Heart right ventricle (tissue), 16 donors: ENCODE results near the gene TMC5. TPM values are rescaled to one million over a fixed set of nuclear protein-coding genes. Genes with fewer than 3 reads are reported as not detected.
"Not testable (repeated sequence)": the region's sequence is repeated elsewhere in the genome, so short reads cannot be mapped to it uniquely, and the experiment has no call there.

Source experiments
- ATAC-seq, 8 donors: fragments of 200-7000 bp; cut with Tn5 transposase; one replicate each; pipeline ENCODE4 v1.9.1; 2020; ENCODE audit warnings: mild to moderate bottlenecking in 8 of 8, moderate library complexity in 8 of 8, moderate number of reproducible peaks in 1 of 8
- DNase-seq, 2 donors: peaks; one replicate each; pipeline ENCODE4 v3.0.0-alpha.2; 2020
- H3K27ac ChIP-seq, 10 donors: fragments of 200-600 bp; sonication (generic) in 2 of 10; one replicate each; pipeline versions ENCODE4 v1.5.0 to v1.8.0; 2020 to 2022; ENCODE audit warnings: mild to moderate bottlenecking in 3 of 10
- H3K27me3 ChIP-seq, 7 donors: fragments of 200-600 bp; one replicate each; pipeline ENCODE4 v1.8.0; 2021 to 2022; ENCODE audit warnings: mild to moderate bottlenecking in 2 of 7
- H3K36me3 ChIP-seq, 9 donors: fragments of 200-600 bp; sonication (generic) in 1 of 9; one replicate each; pipeline versions ENCODE4 v1.5.0 to v1.8.0; 2020 to 2022; ENCODE audit warnings: mild to moderate bottlenecking in 2 of 9
- H3K4me1 ChIP-seq, 9 donors: fragments of 200-600 bp; sonication (generic) in 1 of 9; one replicate each; pipeline versions ENCODE4 v1.5.0 to v1.8.0; 2020 to 2022; ENCODE audit warnings: mild to moderate bottlenecking in 4 of 9
- H3K4me3 ChIP-seq, 10 donors: fragments of 200-600 bp; sonication (generic) in 2 of 10; one replicate each; pipeline versions ENCODE4 v1.5.0 to v1.8.0; 2020 to 2022; ENCODE audit warnings: mild to moderate bottlenecking in 7 of 10, moderate library complexity in 2 of 10
- H3K9me3 ChIP-seq, 11 donors: fragments of 200-600 bp in 10 of 11; sonication (generic) in 2 of 11; one replicate each; pipeline versions ENCODE4 v1.5.0 to v1.8.0; 2013 to 2022; ENCODE audit warnings: mild to moderate bottlenecking in 2 of 11, control low read depth in 1 of 11, moderate library complexity in 1 of 11
- WGBS, 2 donors: extraction: QIAGEN DNeasy Blood & Tissue Kit; methylation state at CpG; one replicate each; pipeline ENCODE4 v1.1.7; 2013; ENCODE audit warnings: inconsistent platforms in 1 of 2; 5-methylcytosine and 5-hydroxymethylcytosine counted together
- intact Hi-C, 10 donors: fragments of 100-400 bp; cut with DNase I; formaldehyde crosslinking; loops; one replicate each; pipeline versions ENCODE4 v1.11.1 to v1.14.2; 2022
- polyA plus RNA-seq, 2 donors: library from polyadenylated mRNA; stranded (reverse); fragments of 200-250 nt; gene quantifications; one replicate each; pipeline ENCODE4 v1.2.3, GENCODE V29; 2013
- total RNA-seq, 10 donors: library from RNA; stranded (reverse); fragmentation: NEBNext Ultra II Directional in 3 of 10; extraction: Animal tissue kit (Norgen Biotek cat#: 25700) in 3 of 10; gene quantifications; one replicate each; pipeline versions ENCODE4 v1.2.1 to v1.2.4, GENCODE V29; 2021 to 2023
- TF ChIP-seq, protein P1 (sequence below), 9 donors: fragments of 200-600 bp; sonication (generic) in 2 of 9; IDR thresholded peaks; one replicate each; pipeline versions ENCODE4 v1.5.0 to v1.8.0; 2021 to 2022; ENCODE audit warnings: antibody characterized with exemption in 9 of 9, mild to moderate bottlenecking in 5 of 9, moderate library complexity in 1 of 9
- donor health status: Arrhythmogenic right ventricular cardiomyopathy.
- donor health status: ischemic (EF 13 %, LVEDD 7.1; RV severe dilation, severe dysfunction).
- donor health status: healthy with polysubstance abuse.
- donor health status: DM: no; HTN: yes; CAD: no.
- donor health status: DM: no; HTN: no; CAD: no.
- donor health status: ischemic (EF 25% LVEDD 6.9; RV normal size, moderate dysfunction).
- donor health status: ischemic (EF 25% LVEDD 5.7; RV mildly dilated, moderate dysfunction).
- donor health status: healthy.
- donor health status: DM: yes; HTN: yes; CAD: no.
- donor health status: Ischemic cardiomyopathy.
- donor health status: ischemic (EF 35%, LVEDD 5.7; RV mildly dilated, moderate dysfunction).
- donor health status: nonischemic (EF 11% LVEDD 7.7; RV severe dilation, severe dysfunction).
- donor health status: DM: yes; HTN: yes; CAD: no.
- donor health status: PGD.
- donor health status: ischemic (EF 29% LVEDD 5.4; RV normal size, mild dysfunction).
- donor health status: nonischemic (EF 23%, LVEDD 6.1; RV moderate dilation, normal function).

TMC5 gene
- total and polyA plus RNA-seq, 12 donors: under 0.01 to 0.13 (median 0.10) TPM; not detected in 8

DNA sequence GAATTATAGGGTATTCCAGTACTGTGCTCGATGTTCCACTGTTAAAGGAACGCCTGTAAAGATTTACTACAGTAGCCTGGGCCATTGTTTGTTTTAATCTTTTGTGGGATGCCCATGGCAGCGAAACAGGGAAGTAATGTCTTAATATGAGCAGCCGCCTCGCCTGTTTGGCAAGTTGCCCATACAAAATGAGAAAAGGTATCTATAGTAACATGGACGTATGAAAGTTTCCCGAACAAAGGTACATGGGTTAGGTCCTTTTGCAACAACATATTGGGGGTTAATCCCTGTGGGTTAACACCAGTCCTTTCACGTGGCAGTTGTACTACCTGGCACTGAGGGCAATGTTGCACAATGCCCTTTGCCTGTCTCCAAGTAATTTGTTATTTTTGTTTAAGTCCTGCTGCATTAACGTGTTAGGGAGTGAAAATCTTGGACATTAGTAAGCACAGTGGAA lies 21.1 kb upstream of the TMC5 start:
- Histone ChIP-seq H3K27ac (no peak overlapping the region), H3K9me3 (peaks cover 0 to 12% (median 9%) of the 10 kb centered on the region in 11 donors), H3K27me3 (peaks cover 0 to 28% (median 21%) of the 10 kb centered on the region in 7 donors), H3K4me1 (no peaks in the 10 kb centered on the region), H3K4me3 (no peak overlapping the region), H3K36me3 (no peaks in the 10 kb centered on the region)
- DNase-seq (no peak), ATAC-seq (no peak)
- WGBS, 2 donors: 55 to 60% methylated on average over 9 of the region's 9 CpGs
- intact Hi-C loops: loop anchor here in 1 of 10 donors (10.0 kb wide), 1 partner anchor 62 kb away; no protein-coding TSS in a partner anchor
- TF ChIP-seq, protein P1, sequence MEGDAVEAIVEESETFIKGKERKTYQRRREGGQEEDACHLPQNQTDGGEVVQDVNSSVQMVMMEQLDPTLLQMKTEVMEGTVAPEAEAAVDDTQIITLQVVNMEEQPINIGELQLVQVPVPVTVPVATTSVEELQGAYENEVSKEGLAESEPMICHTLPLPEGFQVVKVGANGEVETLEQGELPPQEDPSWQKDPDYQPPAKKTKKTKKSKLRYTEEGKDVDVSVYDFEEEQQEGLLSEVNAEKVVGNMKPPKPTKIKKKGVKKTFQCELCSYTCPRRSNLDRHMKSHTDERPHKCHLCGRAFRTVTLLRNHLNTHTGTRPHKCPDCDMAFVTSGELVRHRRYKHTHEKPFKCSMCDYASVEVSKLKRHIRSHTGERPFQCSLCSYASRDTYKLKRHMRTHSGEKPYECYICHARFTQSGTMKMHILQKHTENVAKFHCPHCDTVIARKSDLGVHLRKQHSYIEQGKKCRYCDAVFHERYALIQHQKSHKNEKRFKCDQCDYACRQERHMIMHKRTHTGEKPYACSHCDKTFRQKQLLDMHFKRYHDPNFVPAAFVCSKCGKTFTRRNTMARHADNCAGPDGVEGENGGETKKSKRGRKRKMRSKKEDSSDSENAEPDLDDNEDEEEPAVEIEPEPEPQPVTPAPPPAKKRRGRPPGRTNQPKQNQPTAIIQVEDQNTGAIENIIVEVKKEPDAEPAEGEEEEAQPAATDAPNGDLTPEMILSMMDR (IDR thresholded peaks at IDR 0.05): no peak

DNA sequence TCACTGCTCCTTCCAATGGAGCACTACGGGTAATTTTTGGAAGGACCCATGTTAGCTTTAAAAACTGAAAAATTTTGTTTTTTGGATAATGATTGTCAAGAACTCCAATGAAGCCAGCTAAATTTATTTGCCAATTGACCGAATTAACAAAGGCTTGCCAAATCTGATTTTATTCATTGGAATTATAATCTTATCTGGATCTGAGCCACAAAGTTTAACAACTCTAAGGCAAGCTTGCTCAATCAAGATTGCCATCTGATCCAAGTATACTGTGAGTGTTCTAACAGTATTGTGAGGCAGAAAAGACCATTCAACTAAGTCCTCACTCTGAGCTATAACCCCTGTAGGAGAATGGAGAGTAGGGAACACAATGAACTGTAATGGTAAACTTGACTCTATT lies 20.3 kb upstream of the TMC5 start:
- H3K4me3 ChIP-seq, H3K36me3 ChIP-seq, H3K27ac ChIP-seq, H3K4me1 ChIP-seq, DNase-seq, ATAC-seq: not testable (repeated sequence)
- Histone ChIP-seq H3K27me3 (peaks cover 0 to 20% (median 13%) of the 10 kb centered on the region in 7 donors), H3K9me3 (peaks cover 0 to 20% (median 10%) of the 10 kb centered on the region in 11 donors)
- WGBS, 2 donors: 79 to 89% methylated on average over 2 of the region's 2 CpGs
- intact Hi-C loops: loop anchor here in 1 of 10 donors (10.0 kb wide), 1 partner anchor 63 kb away; no protein-coding TSS in a partner anchor

DNA sequence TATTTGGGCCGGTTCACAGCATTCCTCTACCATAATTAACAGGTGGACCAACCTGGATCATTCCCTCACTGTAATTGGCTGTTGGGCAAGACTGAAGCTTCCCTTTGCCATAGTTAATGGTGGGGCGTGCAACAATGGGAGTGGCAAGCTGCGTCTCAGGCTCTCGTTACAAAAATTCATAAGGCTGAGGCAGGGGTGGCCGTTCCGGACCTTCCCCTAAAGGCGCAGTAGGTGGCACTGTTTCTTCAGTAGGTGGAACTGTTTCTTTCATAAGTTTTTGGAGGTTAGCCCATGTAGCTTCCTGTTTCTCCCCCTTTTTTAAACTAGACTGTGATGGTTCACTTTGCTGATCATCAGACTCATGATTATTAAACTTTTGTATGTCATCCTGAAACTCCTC lies 17.0 kb upstream of the TMC5 start:
- Histone ChIP-seq H3K9me3 (peaks cover 0 to 22% (median 10%) of the 10 kb centered on the region in 11 donors), H3K36me3 (no peaks in the 10 kb centered on the region), H3K4me1 (no peaks in the 10 kb centered on the region), H3K27me3 (peaks cover 0 to 15% (median 11%) of the 10 kb centered on the region in 7 donors), H3K27ac (no peak overlapping the region), H3K4me3 (no peak overlapping the region)
- intact Hi-C loops: no loop called here
- WGBS, 2 donors: 67 to 82% methylated on average over 7 of the region's 7 CpGs
- TF ChIP-seq, protein P1 (IDR thresholded peaks at IDR 0.05): no peak
- ATAC-seq (no peak), DNase-seq (no peak)

DNA sequence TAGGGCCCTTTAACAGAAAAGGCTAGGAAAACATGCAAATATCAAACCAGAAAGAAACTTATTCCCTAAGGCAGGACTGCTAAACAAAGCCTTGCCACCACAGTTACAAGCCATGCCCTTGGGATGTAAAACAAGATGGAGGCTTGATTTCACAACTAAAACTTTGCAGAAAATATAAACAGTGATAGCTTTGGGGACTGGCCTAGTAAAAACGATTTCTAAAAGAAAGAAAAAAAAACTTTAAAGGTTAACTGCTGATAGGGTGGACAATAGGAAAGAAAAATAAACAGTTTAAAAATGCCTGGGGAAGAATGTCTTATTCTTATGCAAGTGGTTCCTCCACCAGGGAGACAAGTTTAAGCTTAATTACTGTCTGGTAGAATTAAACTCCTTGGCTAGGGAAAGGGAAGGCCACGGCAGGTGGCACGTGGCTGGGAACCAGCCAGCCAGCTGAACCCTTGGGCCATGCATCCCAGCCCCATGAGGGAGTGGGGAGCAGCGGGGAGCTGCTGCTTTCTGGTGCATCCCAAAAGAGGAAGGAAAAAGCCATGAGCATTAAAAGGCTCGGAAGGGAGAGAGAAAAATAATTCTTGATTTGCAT lies 10.7 kb upstream of the TMC5 start:
- no peak for DNase-seq
- intact Hi-C loops: no loop called here
- Histone ChIP-seq H3K9me3 (peaks cover 0 to 21% (median 9%) of the 10 kb centered on the region in 11 donors), H3K4me3 (no peak overlapping the region), H3K27me3 (peaks cover 5 to 58% (median 46%) of the 10 kb centered on the region in 7 donors), H3K36me3 (no peaks in the 10 kb centered on the region), H3K4me1 (peaks cover 0 to 11% (median 8%) of the 10 kb centered on the region in 9 donors), H3K27ac (no peak overlapping the region)
- ATAC-seq: no peak
- WGBS, 2 donors: 57 to 66% methylated on average over 5 of the region's 5 CpGs
- TF ChIP-seq, protein P1 (IDR thresholded peaks at IDR 0.05): no peak
